Endothelial cell of umbilical vein (primary cell): Measurements from ENCODE around the gene MAPRE2.

Experiments used
- EZH2 ChIP-seq: IDR thresholded peaks from 2 replicates; pipeline ENCODE4 v1.6.1; 2012; ENCODE audit warnings: borderline replicate concordance, low read depth, mild to moderate bottlenecking, moderate library complexity, low read length, inconsistent platforms; ENCODE audit not compliant: severe bottlenecking
- POLR2A ChIP-seq: IDR thresholded peaks from 2 replicates; pipeline ENCODE4 v1.6.1; 2012; ENCODE audit warnings: low read depth, mild to moderate bottlenecking, control low read depth, low read length
- POLR2AphosphoS5 ChIP-seq: IDR thresholded peaks from 2 replicates; pipeline ENCODE4 v1.6.1; 2012; ENCODE audit warnings: low read depth, mild to moderate bottlenecking, control low read depth, low read length, moderate library complexity; ENCODE audit not compliant: insufficient read depth
- TF ChIP-seq, protein P1 (sequence below), 2 donors: IDR thresholded peaks; 1 replicate in 1 of 2; 2 replicates in 1 of 2; pipeline ENCODE4 v1.5.1; 2011; ENCODE audit warnings: low read length in 2 of 2, mild to moderate bottlenecking in 2 of 2, moderate library complexity in 2 of 2, control low read depth in 1 of 2, inconsistent platforms in 1 of 2, low read depth in 1 of 2; ENCODE audit not compliant: insufficient read depth in 1 of 2; ENCODE audit errors: extremely low read depth in 1 of 2

DNA sequence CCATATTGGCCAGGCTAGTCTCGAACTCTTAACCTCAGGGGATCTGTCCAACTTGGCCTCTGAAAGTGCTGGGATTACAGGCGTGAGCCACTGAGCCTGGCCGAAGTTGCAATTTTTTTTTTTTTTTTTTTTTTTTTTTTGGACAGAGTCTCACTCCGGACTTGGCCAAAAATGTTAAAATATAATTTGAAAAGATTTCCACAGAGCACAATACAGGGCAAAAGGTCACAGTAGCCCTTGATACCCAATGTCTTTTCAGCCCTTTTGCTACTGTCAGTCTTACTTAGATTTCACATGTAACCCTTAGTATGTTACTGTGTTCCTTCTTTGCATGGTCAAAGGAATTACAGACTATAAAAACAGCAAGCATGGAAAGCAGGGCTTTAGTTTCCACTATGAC lies 42.6 kb upstream of the MAPRE2 start:
- TF ChIP-seq POLR2A (no peak), POLR2AphosphoS5 (no peak), EZH2 (no peak)
- TF ChIP-seq, protein P1, sequence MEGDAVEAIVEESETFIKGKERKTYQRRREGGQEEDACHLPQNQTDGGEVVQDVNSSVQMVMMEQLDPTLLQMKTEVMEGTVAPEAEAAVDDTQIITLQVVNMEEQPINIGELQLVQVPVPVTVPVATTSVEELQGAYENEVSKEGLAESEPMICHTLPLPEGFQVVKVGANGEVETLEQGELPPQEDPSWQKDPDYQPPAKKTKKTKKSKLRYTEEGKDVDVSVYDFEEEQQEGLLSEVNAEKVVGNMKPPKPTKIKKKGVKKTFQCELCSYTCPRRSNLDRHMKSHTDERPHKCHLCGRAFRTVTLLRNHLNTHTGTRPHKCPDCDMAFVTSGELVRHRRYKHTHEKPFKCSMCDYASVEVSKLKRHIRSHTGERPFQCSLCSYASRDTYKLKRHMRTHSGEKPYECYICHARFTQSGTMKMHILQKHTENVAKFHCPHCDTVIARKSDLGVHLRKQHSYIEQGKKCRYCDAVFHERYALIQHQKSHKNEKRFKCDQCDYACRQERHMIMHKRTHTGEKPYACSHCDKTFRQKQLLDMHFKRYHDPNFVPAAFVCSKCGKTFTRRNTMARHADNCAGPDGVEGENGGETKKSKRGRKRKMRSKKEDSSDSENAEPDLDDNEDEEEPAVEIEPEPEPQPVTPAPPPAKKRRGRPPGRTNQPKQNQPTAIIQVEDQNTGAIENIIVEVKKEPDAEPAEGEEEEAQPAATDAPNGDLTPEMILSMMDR (IDR thresholded peaks at IDR 0.05; ENCODE audit: extremely low read depth in 1 of 2, insufficient read depth in 1 of 2, low read depth in 1 of 2, low read length in 2 of 2): no peak
